ENCODE results near the gene LAMP1. TPM values are rescaled to one million over a fixed set of nuclear protein-coding genes. Genes with fewer than 3 reads are reported as not detected.

Gene LAMP1
- total and polyA plus RNA-seq, 2 experiments from 2014 or later: 34.5 to 107 TPM

GRCh38 chr13:113356596-113356995, 59.6 kb downstream of the LAMP1 start:
- Histone ChIP-seq H3K4me1 (ENCODE audit: insufficient read depth) (peaks cover 3% of the 10 kb centered on the region; the same call in 1 of the 2 replicates), H4K20me1 (replicated peaks; ENCODE audit: insufficient read depth) (peaks cover 50% of the 10 kb centered on the region), H2AFZ (no peak overlapping the region), H3K36me3 (ENCODE audit: insufficient read depth) (peaks cover 25% of the 10 kb centered on the region), H3K79me2 (replicated peaks; ENCODE audit: insufficient read depth) (peaks cover 63% of the 10 kb centered on the region), H3K4me2 (no peak overlapping the region), H3K9me2 (ENCODE audit: insufficient read depth) (no peaks in the 10 kb centered on the region), H3K4me3 (no peak overlapping the region), H3K27me3 (ENCODE audit: insufficient read depth) (no peaks in the 10 kb centered on the region), H3K27ac (ENCODE audit: low read depth) (no peak overlapping the region), H3F3A (replicated peaks; ENCODE audit: low read depth) (peaks cover 15% of the 10 kb centered on the region)
- no peak overlapping the region for H3K4me3 Mint-ChIP-seq
- ATAC-seq: no peak
- H3K36me3 Mint-ChIP-seq (ENCODE audit: low read depth): peaks cover 61% of the 10 kb centered on the region
- TF ChIP-seq CTCF (conservative IDR thresholded peaks at IDR 0.05; ENCODE audit: low read depth in 2 of 2) (no peak), ETS1 (IDR thresholded peaks at IDR 0.05) (no peak), ZNF114 (CRISPR knock-in tag; IDR thresholded peaks at IDR 0.05) (no peak), REST (IDR thresholded peaks at IDR 0.05; ENCODE audit: unreplicated experiment) (no peak), ZNF462 (CRISPR knock-in tag; IDR thresholded peaks at IDR 0.05) (no peak), POLR2AphosphoS5 (IDR thresholded peaks at IDR 0.05; ENCODE audit: low read depth) (no peak), EZH2phosphoT487 (IDR thresholded peaks at IDR 0.05; ENCODE audit: unreplicated experiment) (no peak)
- peaks cover 8% of the 10 kb centered on the region; the same call in 1 of the 3 replicates for H3K4me1 Mint-ChIP-seq
- peaks cover 4% of the 10 kb centered on the region for H3K27me3 Mint-ChIP-seq (ENCODE audit: insufficient read depth, low read depth, poor library complexity)
- H3K27ac Mint-ChIP-seq: no peak overlapping the region
- H3K9me3 Mint-ChIP-seq: no peaks in the 10 kb centered on the region
- DNase-seq (ENCODE audit: low spot score): no peak

Data from GM23338 (cell line).